RWPE1 (cell line): ENCODE results near the gene DUSP10.

Experiments used
- CTCF ChIA-PET: fragments of 350-600 bp; sonication (Branson Sonifier 250); formaldehyde crosslinking; extraction: SDS; loops from one replicate; lab custom pipeline; 2021; lab: Yijun Ruan, JAX
- POLR2A ChIA-PET: fragments of 400-600 bp; formaldehyde crosslinking; extraction: SDS; loops from one replicate; lab custom pipeline; 2020; ENCODE audit warnings: antibody characterized with exemption; ENCODE audit not compliant: low non-redundant PET; lab: Yijun Ruan, JAX
- DNase-seq: peaks from one replicate; pipeline ENCODE4 v3.0.0; 2012; ENCODE audit warnings: low spot score
- H3K27ac ChIP-seq: fragments of 450-650 bp; 2 replicates; pipeline ENCODE4 v1.5.1; 2017
- TF ChIP-seq, protein P1 (sequence below): fragments of 450-650 bp; conservative IDR thresholded peaks from 2 replicates; pipeline ENCODE4 v1.5.1; 2017; ENCODE audit warnings: low read depth, mild to moderate bottlenecking

The DUSP10 gene

DNA sequence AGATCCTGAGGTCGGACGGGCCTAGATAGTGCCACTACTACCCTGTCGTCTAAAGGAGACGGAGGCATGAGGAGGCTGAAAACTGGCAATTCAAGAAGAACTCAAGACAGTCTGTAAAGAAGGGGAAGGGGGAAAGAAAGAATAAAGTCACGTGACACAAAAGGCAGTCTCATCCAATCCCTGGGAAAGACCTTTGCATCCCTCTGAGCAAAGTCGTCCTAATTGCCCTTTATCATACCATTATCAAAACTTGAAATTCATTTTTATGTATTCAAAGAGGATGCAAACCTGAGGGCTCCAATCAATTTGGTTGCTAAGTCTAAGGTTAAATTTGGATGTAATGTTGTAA lies 2.2 kb downstream of the DUSP10 start:
- TF ChIP-seq, protein P1, sequence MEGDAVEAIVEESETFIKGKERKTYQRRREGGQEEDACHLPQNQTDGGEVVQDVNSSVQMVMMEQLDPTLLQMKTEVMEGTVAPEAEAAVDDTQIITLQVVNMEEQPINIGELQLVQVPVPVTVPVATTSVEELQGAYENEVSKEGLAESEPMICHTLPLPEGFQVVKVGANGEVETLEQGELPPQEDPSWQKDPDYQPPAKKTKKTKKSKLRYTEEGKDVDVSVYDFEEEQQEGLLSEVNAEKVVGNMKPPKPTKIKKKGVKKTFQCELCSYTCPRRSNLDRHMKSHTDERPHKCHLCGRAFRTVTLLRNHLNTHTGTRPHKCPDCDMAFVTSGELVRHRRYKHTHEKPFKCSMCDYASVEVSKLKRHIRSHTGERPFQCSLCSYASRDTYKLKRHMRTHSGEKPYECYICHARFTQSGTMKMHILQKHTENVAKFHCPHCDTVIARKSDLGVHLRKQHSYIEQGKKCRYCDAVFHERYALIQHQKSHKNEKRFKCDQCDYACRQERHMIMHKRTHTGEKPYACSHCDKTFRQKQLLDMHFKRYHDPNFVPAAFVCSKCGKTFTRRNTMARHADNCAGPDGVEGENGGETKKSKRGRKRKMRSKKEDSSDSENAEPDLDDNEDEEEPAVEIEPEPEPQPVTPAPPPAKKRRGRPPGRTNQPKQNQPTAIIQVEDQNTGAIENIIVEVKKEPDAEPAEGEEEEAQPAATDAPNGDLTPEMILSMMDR, result no peak
- POLR2A ChIA-PET, result no interaction called here
- DNase-seq, result no peak
- H3K27ac ChIP-seq, result no peak overlapping the region
- CTCF ChIA-PET, result interaction anchor here (1.2 to 1.3 kb wide), 2 partner anchors 32 to 146 kb away, joined by 5 to 6 read pairs; no protein-coding TSS in a partner anchor

DNA sequence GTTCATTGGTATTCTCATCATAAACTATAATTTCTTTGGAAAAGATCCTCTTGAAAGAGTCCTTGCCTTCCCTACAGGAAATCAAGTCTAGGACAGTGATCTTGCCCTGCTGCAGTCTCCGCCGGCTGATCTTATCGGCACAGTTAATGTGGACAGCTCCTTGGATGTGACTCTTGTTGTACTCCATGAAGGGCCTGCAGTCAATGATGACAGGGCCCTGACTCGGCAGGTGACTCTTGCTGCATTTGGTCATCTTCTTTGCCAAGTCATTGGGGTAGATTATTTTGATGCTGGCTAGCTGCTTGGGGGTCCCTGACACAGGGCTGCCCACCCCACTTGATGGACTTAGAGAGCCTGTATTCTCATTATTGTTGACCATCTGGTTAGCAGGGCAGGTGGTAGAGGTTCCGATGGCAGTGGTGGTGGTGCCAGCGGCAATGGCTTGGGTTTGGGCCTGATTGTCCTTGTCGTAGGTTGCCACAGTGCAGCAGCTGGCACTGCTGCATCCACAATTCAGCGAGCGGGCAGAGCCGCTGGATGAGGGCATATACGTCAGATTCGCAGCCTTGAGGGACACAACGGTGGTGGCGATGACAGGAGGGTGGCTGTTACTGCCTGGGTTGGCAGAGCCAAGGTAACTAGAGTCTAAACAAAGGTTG lies 2.7 kb downstream of the DUSP10 start:
- ChIA-PET CTCF (interaction anchor here (1.3 kb wide), 1 partner anchor 31 kb away, joined by 6 read pairs; no protein-coding TSS in a partner anchor), POLR2A (no interaction called here)
- DNase-seq, result no peak
- TF ChIP-seq, protein P1, result no peak
- no peak overlapping the region for H3K27ac ChIP-seq

DNA sequence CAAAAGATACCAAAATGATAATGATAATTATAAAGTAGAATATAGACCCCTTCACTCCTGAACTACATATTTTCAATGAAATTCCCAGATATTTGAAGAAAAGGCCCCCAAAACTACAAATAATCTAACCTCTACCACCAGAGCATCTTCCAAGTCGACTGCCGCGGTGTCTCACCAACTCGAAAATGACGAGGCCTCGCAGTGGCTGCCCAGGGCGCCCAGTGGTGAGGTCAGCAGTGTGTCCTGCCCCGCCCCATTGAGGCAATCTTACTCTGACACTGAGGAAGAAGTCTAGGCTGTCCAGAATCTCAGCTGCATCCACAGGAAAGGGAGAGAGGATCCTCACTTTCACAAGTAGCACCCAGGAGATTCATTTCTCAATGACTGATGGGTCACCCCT lies 5.2 kb downstream of the DUSP10 start:
- H3K27ac ChIP-seq, result no peak overlapping the region
- DNase-seq, result no peak
- CTCF ChIA-PET, result no interaction called here
- POLR2A ChIA-PET, result no interaction called here
- TF ChIP-seq, protein P1, result no peak

DNA sequence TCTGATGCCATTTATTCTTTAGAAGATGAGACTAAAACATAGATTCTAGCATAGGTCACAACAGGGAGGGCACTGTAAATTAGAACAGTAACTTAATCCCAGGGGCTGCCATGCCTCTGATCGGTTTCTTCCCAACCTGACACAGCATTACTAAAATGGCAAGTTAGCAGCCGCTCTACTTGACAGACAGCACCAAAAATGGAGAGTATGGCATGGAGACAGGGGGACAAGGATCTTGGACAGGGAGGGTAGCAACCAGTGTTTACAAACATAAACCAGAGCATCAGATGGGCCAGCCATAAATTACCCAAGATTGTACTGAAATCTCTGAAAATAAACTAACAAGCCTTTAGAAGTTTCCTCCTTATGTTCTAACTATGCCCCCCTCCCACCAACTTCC lies 5.9 kb downstream of the DUSP10 start:
- H3K27ac ChIP-seq, result no peak overlapping the region
- TF ChIP-seq, protein P1, result no peak
- no peak for DNase-seq
- ChIA-PET CTCF (no interaction called here), POLR2A (no interaction called here)

DNA sequence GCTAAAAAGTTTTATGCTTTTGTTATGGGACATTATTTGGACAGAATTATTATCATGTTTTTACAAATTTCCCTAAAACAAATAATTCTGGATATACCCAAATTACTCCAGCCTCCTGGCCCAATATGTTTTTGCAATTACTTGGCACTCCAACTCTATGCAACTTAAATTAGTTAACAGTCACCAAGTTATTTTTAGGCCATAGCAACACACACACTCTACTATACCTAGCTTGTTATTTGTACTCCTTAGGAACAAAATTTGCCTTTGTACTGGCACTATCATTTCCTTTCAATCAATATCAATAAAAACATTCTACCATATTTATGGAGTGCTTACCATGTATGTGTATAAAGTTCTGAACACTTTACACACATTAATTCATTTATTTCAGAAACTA lies 7.7 kb downstream of the DUSP10 start:
- TF ChIP-seq, protein P1, result no peak
- no peak for DNase-seq
- ChIA-PET POLR2A (no interaction called here), CTCF (no interaction called here)
- no peak overlapping the region for H3K27ac ChIP-seq

DNA sequence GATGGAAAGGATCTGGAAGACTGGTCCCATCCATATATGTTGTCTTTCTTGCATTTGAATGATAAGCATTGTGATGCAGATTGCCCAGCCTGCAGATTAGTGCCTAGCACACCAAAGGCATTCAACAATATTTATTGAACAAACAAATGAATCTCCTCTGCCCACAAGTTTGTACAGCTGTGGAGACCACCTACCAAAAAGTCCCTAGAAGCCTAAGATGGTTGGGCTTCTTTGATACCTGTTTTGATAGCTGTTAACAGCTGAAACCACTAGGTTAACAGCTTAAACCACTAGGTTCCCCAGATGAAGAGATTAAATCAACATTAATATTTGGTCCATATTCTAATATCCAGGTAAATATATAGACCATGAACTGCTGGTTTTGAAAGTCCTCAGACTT lies 9.8 kb downstream of the DUSP10 start:
- POLR2A ChIA-PET, result no interaction called here
- TF ChIP-seq, protein P1, result no peak
- no peak overlapping the region for H3K27ac ChIP-seq
- DNase-seq, result no peak
- CTCF ChIA-PET, result interaction anchor here (0.7 kb wide), 1 partner anchor 623 kb away, joined by 4 read pairs; no protein-coding TSS in a partner anchor
